HepG2 (cell line): ENCODE results near the gene NDOR1. TPM values are rescaled to one million over a fixed set of nuclear protein-coding genes. Genes with fewer than 3 reads are reported as not detected.

Experiments used
- ATAC-seq: fragments of 200-7000 bp; cut with Tn5 transposase; 3 replicates; pipeline ENCODE4 v1.9.1; 2020; ENCODE audit warnings: mild to moderate bottlenecking, moderate library complexity
- BruUV-seq: library from RNA; stranded (reverse); fragments of 400-500 nt; replicated peaks from 2 replicates; lab custom pipeline; 2021; lab: Mats Ljungman, UMichigan
- CTCF ChIA-PET: fragments of 300-600 bp; formaldehyde crosslinking; extraction: SDS; loops from one replicate; lab custom pipeline; 2021; ENCODE audit warnings: low total read pairs, inconsistent platforms, low intra/inter-chr PET ratio; lab: Yijun Ruan, JAX
- POLR2A ChIA-PET: fragments of 350-600 bp; sonication (Branson Sonifier 250); formaldehyde crosslinking; loops from one replicate; lab custom pipeline; 2020; ENCODE audit warnings: antibody characterized with exemption, inconsistent platforms; lab: Yijun Ruan, JAX
- DNase-seq: peaks from one replicate; pipeline ENCODE4 v3.0.0-alpha.2; 2015; ENCODE audit warnings: low spot score
- FAIRE-seq: peaks from 3 replicates; lab custom pipeline; 2011; peaks lifted over from hg19 to GRCh38; lab: Jason Lieb, UNC
- H2AFZ ChIP-seq: one replicate; pipeline ENCODE4 v1.6.1; 2011; ENCODE audit warnings: low read length, inconsistent platforms
- H3K27ac ChIP-seq: fragments of 300-600 bp; 3 replicates; pipeline ENCODE4 v1.8.0; 2011; ENCODE audit warnings: mixed run types, mild to moderate bottlenecking, mixed read lengths, low read length, inconsistent platforms; ENCODE audit not compliant: insufficient read depth; ENCODE audit errors: extremely low read length
- H3K27me3 ChIP-seq, 2 experiments: fragments of 200-600 bp in 1 of 2; 2 replicates in 1 of 2; 3 replicates in 1 of 2; pipeline versions ENCODE4 v1.6.0 to v1.8.0; 2011; ENCODE audit warnings: low read length in 2 of 2, mild to moderate bottlenecking in 2 of 2, moderate library complexity in 2 of 2, inconsistent platforms in 1 of 2; ENCODE audit not compliant: insufficient read depth in 2 of 2, control insufficient read depth in 1 of 2
- H3K36me3 ChIP-seq, 2 experiments: fragments of 200-600 bp in 1 of 2; replicated peaks in 1 of 2; 2 replicates in 1 of 2; 3 replicates in 1 of 2; pipeline versions ENCODE4 v1.5.1 to v1.8.0; 2011; ENCODE audit warnings: low read length in 2 of 2, inconsistent platforms in 1 of 2; ENCODE audit not compliant: insufficient read depth in 2 of 2, control insufficient read depth in 1 of 2
- H3K4me1 ChIP-seq: 2 replicates; pipeline ENCODE4 v1.5.1; 2012; ENCODE audit warnings: low read length, inconsistent platforms; ENCODE audit not compliant: insufficient read depth
- H3K4me2 ChIP-seq: 2 replicates; pipeline ENCODE4 v1.6.0; 2011; ENCODE audit warnings: low read depth, low read length, inconsistent platforms
- H3K4me3 ChIP-seq, 3 experiments: fragments of 200-600 bp in 1 of 3; sonication (generic), shearing (Covaris generic) in 1 of 3; replicated peaks in 1 of 3; 2 replicates each; pipeline ENCODE4 v1.5.1; 2011 to 2016; ENCODE audit warnings: low read length in 3 of 3, inconsistent platforms in 2 of 3, low read depth in 2 of 3, mild to moderate bottlenecking in 2 of 3, control low read depth in 1 of 3, mixed read lengths in 1 of 3; ENCODE audit not compliant: insufficient read depth in 1 of 3
- H3K79me2 ChIP-seq: one replicate; pipeline ENCODE4 v1.6.1; 2011; ENCODE audit warnings: low read length, inconsistent platforms; ENCODE audit not compliant: insufficient read depth
- H3K9ac ChIP-seq: 2 replicates; pipeline ENCODE4 v1.6.0; 2011; ENCODE audit warnings: mild to moderate bottlenecking, low read depth, low read length, inconsistent platforms; ENCODE audit not compliant: insufficient read depth
- H3K9me3 ChIP-seq: 2 replicates; pipeline ENCODE4 v1.5.1; 2012; ENCODE audit warnings: mild to moderate bottlenecking, low read length
- H4K20me1 ChIP-seq: 2 replicates; pipeline ENCODE4 v1.6.0; 2011; ENCODE audit warnings: inconsistent platforms, mild to moderate bottlenecking, low read length, moderate library complexity; ENCODE audit not compliant: insufficient read depth
- ARNTL ChIP-seq: sonication (generic); formaldehyde crosslinking; IDR thresholded peaks from 2 replicates; pipeline ENCODE4 v1.4.0; 2020; ENCODE audit warnings: mild to moderate bottlenecking, missing genetic modification reagents
- CAMTA2 ChIP-seq: sonication (generic); formaldehyde crosslinking; IDR thresholded peaks from 2 replicates; pipeline ENCODE4 v1.4.0; 2020; ENCODE audit warnings: mild to moderate bottlenecking, missing genetic modification reagents, borderline replicate concordance
- CHD4 ChIP-seq: fragments of 200-600 bp; sonication (generic); IDR thresholded peaks from 2 replicates; pipeline ENCODE4 v1.7.0; 2017; ENCODE audit warnings: mild to moderate bottlenecking, low read length, borderline replicate concordance
- EHMT2 ChIP-seq: fragments of 200-600 bp; sonication (generic); IDR thresholded peaks from 2 replicates; pipeline ENCODE4 v1.7.0; 2017; ENCODE audit warnings: antibody characterized with exemption, low read depth, low read length, borderline replicate concordance
- FOXJ3 ChIP-seq: sonication (generic); formaldehyde crosslinking; IDR thresholded peaks from 2 replicates; pipeline ENCODE4 v1.4.0; 2020; ENCODE audit warnings: missing genetic modification reagents, mild to moderate bottlenecking, borderline replicate concordance
- HDAC1 ChIP-seq: sonication (generic); formaldehyde crosslinking; IDR thresholded peaks from 2 replicates; pipeline ENCODE4 v1.5.1; 2020; ENCODE audit warnings: mild to moderate bottlenecking, missing genetic modification reagents
- HMG20A ChIP-seq: IDR thresholded peaks from 2 replicates; pipeline ENCODE4 v1.6.1; 2016; ENCODE audit warnings: borderline replicate concordance
- ISL2 ChIP-seq: sonication (generic); formaldehyde crosslinking; IDR thresholded peaks from 2 replicates; pipeline ENCODE4 v1.5.0; 2020; ENCODE audit warnings: missing genetic modification reagents
- SAP130 ChIP-seq: IDR thresholded peaks from 2 replicates; pipeline ENCODE4 v1.6.1; 2016; ENCODE audit warnings: low read depth
- STAT5B ChIP-seq: sonication (generic); formaldehyde crosslinking; IDR thresholded peaks from 2 replicates; pipeline ENCODE4 v1.4.0; 2020; ENCODE audit warnings: missing genetic modification reagents
- ZNF264 ChIP-seq: sonication (generic); formaldehyde crosslinking; IDR thresholded peaks from 2 replicates; pipeline ENCODE4 v1.4.0; 2020; ENCODE audit warnings: missing genetic modification reagents
- ZNF496 ChIP-seq: sonication (generic); formaldehyde crosslinking; IDR thresholded peaks from 2 replicates; pipeline ENCODE4 v1.8.1; 2023; ENCODE audit warnings: mild to moderate bottlenecking, moderate library complexity, missing genetic modification reagents; ENCODE audit not compliant: insufficient replicate concordance
- ZNF776 ChIP-seq: sonication (generic); formaldehyde crosslinking; IDR thresholded peaks from 2 replicates; pipeline ENCODE4 v1.4.0; 2020; ENCODE audit warnings: mild to moderate bottlenecking, missing genetic modification reagents
- WGBS: methylation state at CpG from one replicate; pipeline ENCODE4 v1.1.6; 2017; ENCODE audit warnings: low lambda C conversion rate; 5-methylcytosine and 5-hydroxymethylcytosine counted together
- in situ Hi-C: cut with HindIII; loops from 2 replicates; pipeline ENCODE4 v1.10.0; 2017; ENCODE audit warnings: low pct_unique_long_range_greater_than_20kb; ENCODE audit not compliant: extremely low pct_ligation_motif_present
- intact Hi-C: fragments of 100-400 bp; cut with micrococcal nuclease; formaldehyde crosslinking; loops from one replicate; pipeline ENCODE4 v1.10.0; 2022; ENCODE audit not compliant: unreplicated experiment
- polyA plus RNA-seq, 8 experiments: library from polyadenylated mRNA; depleted of rRNA in 3 of 8; stranded (reverse) in 7 of 8; unstranded in 1 of 8; fragments of >200 nt; fragmentation: Illumina TruSeq in 4 of 8; extraction: Trizol in 4 of 8; gene quantifications; 2 replicates each; pipeline versions ENCODE4 v1.2.1 to v1.2.3, GENCODE V29; 2011 to 2016; ENCODE audit warnings: low read depth in 4 of 8, missing spikeins in 1 of 8, mixed read lengths in 1 of 8; ENCODE audit not compliant: insufficient read depth in 1 of 8
- total RNA-seq, 5 experiments: library from RNA; depleted of rRNA; stranded (reverse); fragments of >200 nt; fragmentation: Illumina TruSeq; extraction: Trizol; gene quantifications; 2 replicates each; pipeline ENCODE4 v1.2.3, GENCODE V29; 2016; ENCODE audit warnings: low read depth in 1 of 5
- TF ChIP-seq, protein P1 (sequence below): sonication (generic); formaldehyde crosslinking; IDR thresholded peaks from 2 replicates; pipeline ENCODE4 v1.8.1; 2023; ENCODE audit warnings: missing genetic modification reagents, inconsistent platforms, borderline replicate concordance
- TF ChIP-seq, protein P2 (sequence below): sonication (generic); formaldehyde crosslinking; IDR thresholded peaks from 2 replicates; pipeline ENCODE4 v1.8.0; 2022; ENCODE audit warnings: mild to moderate bottlenecking, missing genetic modification reagents, moderate library complexity
- TF ChIP-seq, protein P3 (sequence below): IDR thresholded peaks from 2 replicates; pipeline ENCODE4 v1.6.1; 2016
- TF ChIP-seq, protein P4 (sequence below): sonication (generic); formaldehyde crosslinking; IDR thresholded peaks from 2 replicates; pipeline ENCODE4 v1.8.1; 2023; ENCODE audit warnings: mild to moderate bottlenecking, missing genetic modification reagents
- TF ChIP-seq, protein P5 (sequence below): IDR thresholded peaks from 2 replicates; pipeline ENCODE4 v1.6.1; 2016; ENCODE audit warnings: missing genetic modification reagents, missing compliant biosample characterization

NDOR1 gene
- total and polyA plus RNA-seq, 2 of the 13 experiments (the other 11 are each of a cell fraction or from before 2014, with no cell fraction given): 3.6 to 8.7 TPM

DNA sequence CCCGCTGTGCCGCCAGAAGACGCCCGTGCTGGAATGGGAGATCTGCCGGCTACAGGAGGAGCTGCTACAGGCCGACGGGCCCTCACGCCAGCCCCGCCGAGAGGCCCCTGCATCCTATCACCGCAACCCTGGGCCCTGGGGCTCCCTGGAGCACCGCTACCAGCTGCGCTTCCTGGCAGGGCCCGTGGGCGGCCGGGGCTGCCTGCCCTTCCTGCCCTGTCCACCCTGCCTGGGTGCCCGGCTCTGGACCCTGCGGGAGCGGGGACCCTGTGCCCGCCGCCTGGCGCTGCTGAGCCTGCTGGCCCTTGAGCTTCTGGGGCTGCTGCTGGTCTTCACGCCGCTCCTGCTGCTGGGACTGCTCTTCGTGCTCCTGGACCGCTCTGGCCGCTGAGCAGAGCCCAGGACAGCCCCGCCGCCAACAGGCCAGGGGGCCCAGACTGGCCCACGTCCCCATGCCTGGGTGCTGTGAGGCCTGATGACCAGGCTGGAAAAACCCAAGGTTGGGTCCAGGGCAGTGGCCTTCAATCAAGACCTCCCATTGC is 12.8 kb downstream of the NDOR1 start (continued):
- TF ChIP-seq ZNF776 (CRISPR knock-in tag) (no peak), ARNTL (CRISPR knock-in tag) (peak; percentile 14; the same call in 1 of the 2 replicates), STAT5B (CRISPR knock-in tag) (no peak)

DNA sequence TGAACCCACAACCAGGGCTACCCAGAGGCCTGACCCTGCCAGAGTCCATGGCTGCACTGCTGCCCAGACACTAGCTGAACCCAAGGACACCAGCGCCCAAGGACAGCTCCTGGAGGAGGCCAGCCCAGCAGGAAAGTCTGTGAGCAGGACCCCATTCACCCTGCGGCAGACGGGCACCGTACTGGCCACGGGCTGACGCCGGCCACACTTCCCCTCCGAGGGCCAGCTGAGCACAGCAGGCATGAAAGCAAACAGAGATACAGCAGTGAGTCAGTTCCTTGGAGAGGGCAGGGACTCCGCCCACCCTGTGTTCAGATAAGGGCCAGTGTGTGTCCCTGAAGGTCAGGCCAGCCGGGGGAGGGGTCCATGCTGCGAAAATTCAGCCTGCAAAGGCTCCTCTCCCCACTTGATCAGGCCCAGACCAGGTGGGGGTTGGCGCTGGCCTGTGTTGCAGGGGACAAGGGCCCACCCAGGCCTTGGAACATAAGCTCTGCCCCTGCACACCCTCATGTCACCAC is 13.3 kb downstream of the NDOR1 start:
- BruUV-seq: no TSS peak
- peak; percentile 77 for FAIRE-seq
- Histone ChIP-seq H3K27ac (peak overlapping the region; percentile 84), H3K79me2 (peaks cover 3% of the 10 kb centered on the region), H3K4me1 (peaks cover 35% of the 10 kb centered on the region), H3K27me3 (no peaks in the 10 kb centered on the region; a peak in 1 of 5 replicates), H2AFZ (no peak overlapping the region), H3K4me2 (peak overlapping the region; percentile 90), H3K36me3 (no peaks in the 10 kb centered on the region), H4K20me1 (peaks cover 4% of the 10 kb centered on the region; the same call in 1 of the 2 replicates), H3K9ac (peak overlapping the region; percentile 77), H3K9me3 (no peaks in the 10 kb centered on the region), H3K4me3 (peak overlapping the region; percentile 68 to 83 (median 77))
- no CpG with 5 or more reads among the region's 12 CpGs for whole genome bisulfite sequencing
- DNase-seq: peak; percentile 81
- CTCF ChIA-PET: no interaction called here
- in situ Hi-C loops: no loop called here
- ATAC-seq: peak; percentile 30
- intact Hi-C loops: no loop called here
- POLR2A ChIA-PET: interaction anchor here (1.0 to 13.4 kb wide), 12 partner anchors 8 to 137 kb away, joined by 3 to 225 read pairs (median 8); partner anchors contain the start of genes ANAPC2, NDOR1, RNF224 and SSNA1
- TF ChIP-seq EHMT2 (no peak), ZNF264 (CRISPR knock-in tag) (no peak), CAMTA2 (no peak), HMG20A (CRISPR knock-in tag) (peak; percentile 31; the same call in 1 of the 2 replicates), ZNF496 (CRISPR knock-in tag) (no peak), SAP130 (CRISPR knock-in tag) (peak; percentile 96), ISL2 (CRISPR knock-in tag) (no peak), HDAC1 (CRISPR knock-in tag) (peak; percentile 79), CHD4 (no peak), FOXJ3 (CRISPR knock-in tag) (no peak)
- TF ChIP-seq, protein P1, sequence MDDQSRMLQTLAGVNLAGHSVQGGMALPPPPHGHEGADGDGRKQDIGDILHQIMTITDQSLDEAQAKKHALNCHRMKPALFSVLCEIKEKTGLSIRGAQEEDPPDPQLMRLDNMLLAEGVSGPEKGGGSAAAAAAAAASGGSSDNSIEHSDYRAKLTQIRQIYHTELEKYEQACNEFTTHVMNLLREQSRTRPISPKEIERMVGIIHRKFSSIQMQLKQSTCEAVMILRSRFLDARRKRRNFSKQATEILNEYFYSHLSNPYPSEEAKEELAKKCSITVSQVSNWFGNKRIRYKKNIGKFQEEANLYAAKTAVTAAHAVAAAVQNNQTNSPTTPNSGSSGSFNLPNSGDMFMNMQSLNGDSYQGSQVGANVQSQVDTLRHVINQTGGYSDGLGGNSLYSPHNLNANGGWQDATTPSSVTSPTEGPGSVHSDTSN: no peak
- TF ChIP-seq, protein P2, sequence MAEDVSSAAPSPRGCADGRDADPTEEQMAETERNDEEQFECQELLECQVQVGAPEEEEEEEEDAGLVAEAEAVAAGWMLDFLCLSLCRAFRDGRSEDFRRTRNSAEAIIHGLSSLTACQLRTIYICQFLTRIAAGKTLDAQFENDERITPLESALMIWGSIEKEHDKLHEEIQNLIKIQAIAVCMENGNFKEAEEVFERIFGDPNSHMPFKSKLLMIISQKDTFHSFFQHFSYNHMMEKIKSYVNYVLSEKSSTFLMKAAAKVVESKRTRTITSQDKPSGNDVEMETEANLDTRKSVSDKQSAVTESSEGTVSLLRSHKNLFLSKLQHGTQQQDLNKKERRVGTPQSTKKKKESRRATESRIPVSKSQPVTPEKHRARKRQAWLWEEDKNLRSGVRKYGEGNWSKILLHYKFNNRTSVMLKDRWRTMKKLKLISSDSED (CRISPR knock-in tag): 0 out of 2 replicates have a peak, but pooled peaks have one; percentile 23
- TF ChIP-seq, protein P3, sequence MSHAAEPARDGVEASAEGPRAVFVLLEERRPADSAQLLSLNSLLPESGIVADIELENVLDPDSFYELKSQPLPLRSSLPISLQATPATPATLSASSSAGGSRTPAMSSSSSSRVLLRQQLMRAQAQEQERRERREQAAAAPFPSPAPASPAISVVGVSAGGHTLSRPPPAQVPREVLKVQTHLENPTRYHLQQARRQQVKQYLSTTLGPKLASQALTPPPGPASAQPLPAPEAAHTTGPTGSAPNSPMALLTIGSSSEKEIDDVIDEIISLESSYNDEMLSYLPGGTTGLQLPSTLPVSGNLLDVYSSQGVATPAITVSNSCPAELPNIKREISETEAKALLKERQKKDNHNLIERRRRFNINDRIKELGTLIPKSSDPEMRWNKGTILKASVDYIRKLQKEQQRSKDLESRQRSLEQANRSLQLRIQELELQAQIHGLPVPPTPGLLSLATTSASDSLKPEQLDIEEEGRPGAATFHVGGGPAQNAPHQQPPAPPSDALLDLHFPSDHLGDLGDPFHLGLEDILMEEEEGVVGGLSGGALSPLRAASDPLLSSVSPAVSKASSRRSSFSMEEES: no peak
- TF ChIP-seq, protein P4, sequence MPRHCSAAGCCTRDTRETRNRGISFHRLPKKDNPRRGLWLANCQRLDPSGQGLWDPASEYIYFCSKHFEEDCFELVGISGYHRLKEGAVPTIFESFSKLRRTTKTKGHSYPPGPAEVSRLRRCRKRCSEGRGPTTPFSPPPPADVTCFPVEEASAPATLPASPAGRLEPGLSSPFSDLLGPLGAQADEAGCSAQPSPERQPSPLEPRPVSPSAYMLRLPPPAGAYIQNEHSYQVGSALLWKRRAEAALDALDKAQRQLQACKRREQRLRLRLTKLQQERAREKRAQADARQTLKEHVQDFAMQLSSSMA (CRISPR knock-in tag): no peak
- TF ChIP-seq, protein P5, sequence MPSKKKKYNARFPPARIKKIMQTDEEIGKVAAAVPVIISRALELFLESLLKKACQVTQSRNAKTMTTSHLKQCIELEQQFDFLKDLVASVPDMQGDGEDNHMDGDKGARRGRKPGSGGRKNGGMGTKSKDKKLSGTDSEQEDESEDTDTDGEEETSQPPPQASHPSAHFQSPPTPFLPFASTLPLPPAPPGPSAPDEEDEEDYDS (CRISPR knock-in tag): peak; percentile 39; the same call in 1 of the 2 replicates
